ENCODE data around the gene UMAD1. TPM values are rescaled to one million over a fixed set of nuclear protein-coding genes. Genes with fewer than 3 reads are reported as not detected.

Gene UMAD1
- 16.2 and 17.0 TPM in 2 replicates for total RNA-seq

DNA sequence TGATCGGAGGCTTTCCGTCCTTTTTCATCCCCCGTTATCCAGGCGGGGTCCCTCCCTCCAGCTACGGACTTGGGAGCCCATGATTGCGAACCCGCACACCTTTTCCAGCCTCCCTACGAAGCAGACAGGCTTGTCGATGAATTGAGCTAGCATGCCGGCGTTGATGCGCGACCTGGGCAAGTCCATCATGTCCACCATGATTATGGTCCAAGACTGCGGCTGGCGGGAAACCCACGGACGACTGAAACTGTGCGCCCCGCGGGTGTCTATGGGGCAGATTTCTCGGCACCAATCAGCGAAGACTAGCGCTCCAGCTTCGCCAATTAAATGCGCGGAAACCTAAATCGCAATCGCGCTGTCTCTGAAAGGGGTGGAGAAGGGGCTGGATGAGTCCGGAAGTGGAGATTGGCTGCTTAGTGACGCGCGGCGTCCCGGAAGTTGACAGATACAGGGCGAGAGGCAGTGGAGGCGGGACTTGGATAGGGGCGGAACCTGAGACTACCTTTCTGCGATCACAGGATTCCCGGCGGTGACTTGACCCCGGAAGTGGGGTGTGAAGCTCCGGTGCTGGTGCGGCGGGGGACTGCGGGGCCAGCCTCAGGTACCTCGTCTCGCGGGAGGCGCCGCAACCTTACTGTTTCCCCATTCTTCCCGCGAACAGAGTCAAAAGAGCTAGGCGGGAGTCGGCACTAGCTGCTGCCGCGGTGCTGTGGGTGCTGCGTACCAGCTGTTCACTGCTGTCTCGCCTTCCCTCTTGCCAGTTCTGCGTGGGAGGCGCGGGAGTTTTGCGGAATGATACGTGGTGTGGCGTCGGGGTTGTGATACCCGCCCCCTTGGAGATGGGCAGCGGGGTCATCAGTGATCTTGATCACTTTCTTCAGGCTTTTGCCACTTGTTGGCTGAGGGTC lies at the start of gene UMAD1:
UMAD1 (plus strand) TSS at position 532 of the 908 bp plus-strand sequence. CDS start 32,620 bp downstream, outside the sequence.
- peaks cover 36% of the 10 kb centered on the region for H3K79me2 ChIP-seq (ENCODE audit: insufficient read depth, low read length)
- peak within 1 kb of the TSS; percentile 99 for H2AFZ ChIP-seq (ENCODE audit: low read length)

DNA sequence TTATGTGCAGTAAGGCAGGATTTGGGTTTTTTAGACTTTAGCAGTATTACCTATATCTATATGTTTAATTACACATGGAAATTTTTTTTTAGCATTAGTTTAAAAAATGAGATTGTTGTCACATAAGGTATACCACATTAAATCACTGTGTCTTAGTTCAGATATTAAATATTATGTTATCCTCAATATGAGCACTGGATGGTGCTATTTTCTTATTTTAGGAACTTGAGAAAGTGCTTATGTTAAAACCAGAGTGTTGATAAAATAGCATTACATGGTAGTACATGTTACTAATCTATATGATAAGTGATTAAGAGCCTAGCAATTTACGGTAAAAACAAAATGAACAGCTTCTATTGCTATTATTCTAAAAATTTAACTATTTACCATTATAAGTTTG lies 45.1 kb upstream of the UMAD1 start:
- no peak overlapping the region for H2AFZ ChIP-seq (ENCODE audit: low read length)
- TF ChIP-seq, protein P1, sequence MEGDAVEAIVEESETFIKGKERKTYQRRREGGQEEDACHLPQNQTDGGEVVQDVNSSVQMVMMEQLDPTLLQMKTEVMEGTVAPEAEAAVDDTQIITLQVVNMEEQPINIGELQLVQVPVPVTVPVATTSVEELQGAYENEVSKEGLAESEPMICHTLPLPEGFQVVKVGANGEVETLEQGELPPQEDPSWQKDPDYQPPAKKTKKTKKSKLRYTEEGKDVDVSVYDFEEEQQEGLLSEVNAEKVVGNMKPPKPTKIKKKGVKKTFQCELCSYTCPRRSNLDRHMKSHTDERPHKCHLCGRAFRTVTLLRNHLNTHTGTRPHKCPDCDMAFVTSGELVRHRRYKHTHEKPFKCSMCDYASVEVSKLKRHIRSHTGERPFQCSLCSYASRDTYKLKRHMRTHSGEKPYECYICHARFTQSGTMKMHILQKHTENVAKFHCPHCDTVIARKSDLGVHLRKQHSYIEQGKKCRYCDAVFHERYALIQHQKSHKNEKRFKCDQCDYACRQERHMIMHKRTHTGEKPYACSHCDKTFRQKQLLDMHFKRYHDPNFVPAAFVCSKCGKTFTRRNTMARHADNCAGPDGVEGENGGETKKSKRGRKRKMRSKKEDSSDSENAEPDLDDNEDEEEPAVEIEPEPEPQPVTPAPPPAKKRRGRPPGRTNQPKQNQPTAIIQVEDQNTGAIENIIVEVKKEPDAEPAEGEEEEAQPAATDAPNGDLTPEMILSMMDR (IDR thresholded peaks at IDR 0.05; ENCODE audit: extremely low read depth, low read depth, low read length), result peak; percentile 34
- H3K27ac ChIP-seq (ENCODE audit: low read depth, low read length), result no peak overlapping the region
- H3K4me2 ChIP-seq (ENCODE audit: insufficient read depth, low read length), result no peak overlapping the region
- H3K4me1 ChIP-seq (ENCODE audit: insufficient read depth, low read length), result no peaks in the 10 kb centered on the region
- peak; percentile 17 for DNase-seq (ENCODE audit: insufficient read length, low spot score, missing footprints)
- H3K4me3 ChIP-seq (ENCODE audit: insufficient read depth, low read length), result no peak overlapping the region
- no peaks in the 10 kb centered on the region for H3K27me3 ChIP-seq (ENCODE audit: insufficient read depth, low read length)
- H4K20me1 ChIP-seq (ENCODE audit: insufficient read depth, low read length), result no peaks in the 10 kb centered on the region
- H3K9me3 ChIP-seq (ENCODE audit: low read depth, low read length), result no peaks in the 10 kb centered on the region
- peaks cover 42% of the 10 kb centered on the region for H3K36me3 ChIP-seq (ENCODE audit: insufficient read depth, low read length)
- peaks cover 6% of the 10 kb centered on the region for H3K79me2 ChIP-seq (ENCODE audit: insufficient read depth, low read length)

More for the DNA sequence above, at the start of gene UMAD1:
- peak; percentile 93 for DNase-seq (ENCODE audit: insufficient read length, low spot score, missing footprints)
- Histone ChIP-seq H3K9me3 (ENCODE audit: low read depth, low read length) (no peaks in the 10 kb centered on the region), H3K4me3 (ENCODE audit: insufficient read depth, low read length) (peak within 1 kb of the TSS; percentile 76), H3K36me3 (ENCODE audit: insufficient read depth, low read length) (no peaks in the 10 kb centered on the region), H3K4me2 (ENCODE audit: insufficient read depth, low read length) (peak within 1 kb of the TSS; percentile 94), H4K20me1 (ENCODE audit: insufficient read depth, low read length) (no peaks in the 10 kb centered on the region), H3K4me1 (ENCODE audit: insufficient read depth, low read length) (peaks cover 16% of the 10 kb centered on the region), H3K27me3 (ENCODE audit: insufficient read depth, low read length) (no peaks in the 10 kb centered on the region), H3K27ac (ENCODE audit: low read depth, low read length) (peak within 1 kb of the TSS; percentile 88)
- TF ChIP-seq, protein P1 (IDR thresholded peaks at IDR 0.05; ENCODE audit: extremely low read depth, low read depth, low read length), result no peak

DNA sequence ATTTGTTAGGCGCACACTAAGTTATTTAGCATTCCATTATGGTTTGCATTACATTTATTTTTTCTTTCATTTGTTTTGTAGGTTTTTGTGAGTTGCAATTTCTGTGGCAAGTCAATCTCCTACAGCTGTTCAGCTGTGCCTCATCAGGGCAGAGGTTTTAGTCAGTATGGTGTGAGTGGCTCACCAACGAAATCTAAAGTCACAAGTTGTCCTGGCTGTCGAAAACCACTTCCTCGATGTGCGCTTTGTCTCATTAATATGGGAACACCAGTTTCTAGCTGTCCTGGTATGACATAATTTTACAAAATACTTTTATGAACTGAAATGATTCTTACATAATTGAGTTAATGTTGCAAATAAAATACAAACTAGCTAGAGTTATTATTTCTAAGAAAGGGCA lies 44.4 kb upstream of the UMAD1 start:
- Histone ChIP-seq H3K36me3 (ENCODE audit: insufficient read depth, low read length) (peaks cover 40% of the 10 kb centered on the region), H3K9me3 (ENCODE audit: low read depth, low read length) (no peaks in the 10 kb centered on the region), H3K27ac (ENCODE audit: low read depth, low read length) (no peak overlapping the region), H3K4me3 (ENCODE audit: insufficient read depth, low read length) (no peak overlapping the region), H3K79me2 (ENCODE audit: insufficient read depth, low read length) (peaks cover 4% of the 10 kb centered on the region), H2AFZ (ENCODE audit: low read length) (no peak overlapping the region), H3K4me1 (ENCODE audit: insufficient read depth, low read length) (no peaks in the 10 kb centered on the region), H3K4me2 (ENCODE audit: insufficient read depth, low read length) (no peak overlapping the region), H3K27me3 (ENCODE audit: insufficient read depth, low read length) (no peaks in the 10 kb centered on the region), H4K20me1 (ENCODE audit: insufficient read depth, low read length) (no peaks in the 10 kb centered on the region)
- no peak for DNase-seq (ENCODE audit: insufficient read length, low spot score, missing footprints)
- TF ChIP-seq, protein P1 (IDR thresholded peaks at IDR 0.05; ENCODE audit: extremely low read depth, low read depth, low read length), result no peak

DNA sequence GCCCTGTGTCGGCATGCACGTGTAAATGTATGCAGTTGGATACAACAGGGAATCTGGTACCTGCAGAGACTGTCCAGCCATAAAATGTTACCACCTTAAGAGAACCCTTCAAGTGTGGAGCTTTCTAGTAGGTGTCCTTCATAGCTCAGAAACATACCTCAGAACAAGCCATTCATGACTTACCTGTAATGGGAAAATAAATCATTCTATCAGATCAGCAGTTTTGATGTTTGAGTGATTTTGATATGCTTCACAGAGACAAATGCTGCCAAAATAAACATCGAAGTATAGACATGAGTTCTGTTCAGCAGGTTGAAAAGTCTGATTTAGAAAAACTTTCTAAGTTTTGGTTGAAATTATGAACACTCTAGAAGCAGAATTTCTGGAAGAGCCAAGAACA lies 33.5 kb upstream of the UMAD1 start:
- H3K4me3 ChIP-seq (ENCODE audit: insufficient read depth, low read length), result no peak overlapping the region
- no peaks in the 10 kb centered on the region for H3K27me3 ChIP-seq (ENCODE audit: insufficient read depth, low read length)
- H4K20me1 ChIP-seq (ENCODE audit: insufficient read depth, low read length), result no peaks in the 10 kb centered on the region
- TF ChIP-seq, protein P1 (IDR thresholded peaks at IDR 0.05; ENCODE audit: extremely low read depth, low read depth, low read length), result no peak
- no peak for DNase-seq (ENCODE audit: insufficient read length, low spot score, missing footprints)
- H3K36me3 ChIP-seq (ENCODE audit: insufficient read depth, low read length), result peaks cover 17% of the 10 kb centered on the region
- H3K4me1 ChIP-seq (ENCODE audit: insufficient read depth, low read length), result no peaks in the 10 kb centered on the region
- no peak overlapping the region for H3K4me2 ChIP-seq (ENCODE audit: insufficient read depth, low read length)
- H3K27ac ChIP-seq (ENCODE audit: low read depth, low read length), result no peak overlapping the region
- H3K9me3 ChIP-seq (ENCODE audit: low read depth, low read length), result no peaks in the 10 kb centered on the region
- no peaks in the 10 kb centered on the region for H3K79me2 ChIP-seq (ENCODE audit: insufficient read depth, low read length)
- H2AFZ ChIP-seq (ENCODE audit: low read length), result no peak overlapping the region
